Stimulated activated CD4-positive, alpha-beta T cell treated with anti-CD3 and anti-CD28 coated beads, Interleukin-4, amount 100 ng/mL, for 1 hour (primary cell): Measurements from ENCODE around the gene RNU6-1.
A peak's percentile ranks its signal among the peaks of the same experiment; 100 is the strongest.

Experiments used
- DNase-seq: peaks from one replicate; pipeline ENCODE4 v3.0.0-alpha.2; 2020

The RNU6-1 gene

GRCh38 chr15:67832897-67833709 is 6.7 kb downstream of the RNU6-1 start:
- no peak for DNase-seq

GRCh38 chr15:67832031-67832551 is 7.8 kb downstream of the RNU6-1 start:
- DNase-seq: no peak

DNA sequence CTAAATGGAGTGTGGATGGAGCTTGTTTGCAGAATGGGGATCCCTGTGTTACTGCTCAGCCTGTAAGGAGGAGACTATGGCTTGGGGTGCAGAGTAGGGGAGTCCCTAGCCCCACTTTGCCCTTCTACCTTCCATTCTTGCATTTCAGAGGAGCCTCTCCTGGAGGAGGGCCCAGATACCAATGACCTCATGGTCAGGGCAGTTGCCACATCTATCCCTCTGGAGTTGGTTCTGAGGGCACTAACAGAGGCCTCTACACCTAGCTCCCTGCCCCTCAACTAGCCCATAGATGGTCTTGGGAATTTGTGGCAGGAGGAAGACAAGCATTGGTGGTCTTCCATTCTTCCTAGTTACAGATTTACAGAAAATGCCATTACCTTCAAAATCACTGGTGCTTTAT is 8.5 kb downstream of the RNU6-1 start:
- DNase-seq: no peak

DNA sequence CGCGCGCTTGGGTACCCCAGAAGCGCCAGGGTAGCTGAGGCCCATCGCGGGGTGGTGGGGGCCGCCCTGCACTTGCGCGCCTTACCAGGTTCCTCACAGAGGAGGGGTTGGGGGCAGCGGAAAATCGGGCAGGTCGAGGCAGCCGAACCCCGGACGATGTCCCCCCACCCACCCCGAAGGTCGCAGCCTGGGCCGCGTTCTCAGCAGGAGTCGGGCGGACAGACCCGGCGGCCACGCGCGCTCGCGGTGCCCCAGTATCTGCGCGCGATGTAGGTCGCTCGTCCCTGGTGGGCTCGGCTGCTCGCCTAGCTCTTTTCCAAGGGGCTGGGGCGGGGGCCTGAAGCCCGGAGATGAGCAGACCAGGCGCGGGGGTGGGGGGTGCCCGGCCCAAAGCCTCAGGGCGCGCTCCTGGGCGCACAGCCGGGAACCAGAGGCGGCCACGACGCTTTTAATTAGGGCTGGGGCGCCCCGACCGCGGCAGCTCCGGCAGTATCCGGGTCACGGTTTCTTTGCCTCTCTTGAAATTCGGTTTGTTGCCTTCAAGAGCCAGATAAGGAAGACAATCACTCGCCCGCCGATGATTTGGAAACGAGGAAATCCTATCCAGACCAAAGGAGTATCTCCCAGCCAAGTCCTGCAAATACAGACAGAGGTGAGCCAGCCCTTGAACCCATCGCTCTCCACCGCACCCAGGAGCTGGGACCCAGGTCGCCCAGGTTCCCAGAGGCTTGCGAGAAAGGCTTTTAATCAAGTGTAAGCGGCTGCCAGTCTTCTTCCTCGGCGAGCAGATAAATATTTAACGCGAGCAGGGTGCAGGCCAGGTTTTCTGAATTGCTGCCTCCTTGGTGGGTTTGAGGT is 10.0 kb downstream of the RNU6-1 start:
- DNase-seq: no peak

DNA sequence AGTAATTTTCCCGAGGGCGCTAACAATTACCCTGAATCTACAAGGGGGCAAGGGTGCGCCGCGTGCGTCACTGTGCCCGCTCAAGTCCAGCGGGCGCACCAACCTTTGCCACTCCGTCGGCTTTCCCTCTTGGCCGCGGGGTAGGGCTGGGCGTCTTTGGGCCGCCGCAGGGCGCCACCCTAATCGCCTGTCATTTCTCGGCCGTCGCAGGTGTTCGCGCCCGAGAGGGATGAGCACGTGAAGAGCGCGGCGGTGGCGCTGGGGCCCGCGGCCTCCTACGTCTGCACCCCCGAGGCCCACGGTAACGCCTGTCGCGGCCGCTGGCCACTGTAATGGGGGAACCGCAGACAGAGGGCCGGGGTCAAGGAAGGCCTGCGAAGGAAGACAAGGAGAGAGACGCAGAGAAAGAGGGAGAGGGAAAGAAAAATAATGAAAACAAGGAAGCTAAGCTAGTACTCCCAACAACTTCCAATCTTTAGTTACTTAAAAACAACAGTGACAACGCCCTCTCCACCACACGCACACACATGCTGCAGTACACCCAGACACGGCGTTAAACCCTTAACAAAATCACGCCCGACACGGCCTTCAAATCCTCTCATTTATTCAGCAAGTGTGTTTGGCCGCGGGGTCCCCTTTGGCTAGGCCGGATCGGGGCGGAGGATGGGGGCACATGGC is 10.7 kb downstream of the RNU6-1 start:
- no peak for DNase-seq

- DNase-seq: no peak
These were observed 11.4 kb downstream of the RNU6-1 start for GRCh38 chr15:67828278-67828968.

GRCh38 chr15:67827562-67828277 is 12.1 kb downstream of the RNU6-1 start:
- DNase-seq: no peak

GRCh38 chr15:67826717-67827561 is 12.9 kb downstream of the RNU6-1 start:
- no peak for DNase-seq

DNA sequence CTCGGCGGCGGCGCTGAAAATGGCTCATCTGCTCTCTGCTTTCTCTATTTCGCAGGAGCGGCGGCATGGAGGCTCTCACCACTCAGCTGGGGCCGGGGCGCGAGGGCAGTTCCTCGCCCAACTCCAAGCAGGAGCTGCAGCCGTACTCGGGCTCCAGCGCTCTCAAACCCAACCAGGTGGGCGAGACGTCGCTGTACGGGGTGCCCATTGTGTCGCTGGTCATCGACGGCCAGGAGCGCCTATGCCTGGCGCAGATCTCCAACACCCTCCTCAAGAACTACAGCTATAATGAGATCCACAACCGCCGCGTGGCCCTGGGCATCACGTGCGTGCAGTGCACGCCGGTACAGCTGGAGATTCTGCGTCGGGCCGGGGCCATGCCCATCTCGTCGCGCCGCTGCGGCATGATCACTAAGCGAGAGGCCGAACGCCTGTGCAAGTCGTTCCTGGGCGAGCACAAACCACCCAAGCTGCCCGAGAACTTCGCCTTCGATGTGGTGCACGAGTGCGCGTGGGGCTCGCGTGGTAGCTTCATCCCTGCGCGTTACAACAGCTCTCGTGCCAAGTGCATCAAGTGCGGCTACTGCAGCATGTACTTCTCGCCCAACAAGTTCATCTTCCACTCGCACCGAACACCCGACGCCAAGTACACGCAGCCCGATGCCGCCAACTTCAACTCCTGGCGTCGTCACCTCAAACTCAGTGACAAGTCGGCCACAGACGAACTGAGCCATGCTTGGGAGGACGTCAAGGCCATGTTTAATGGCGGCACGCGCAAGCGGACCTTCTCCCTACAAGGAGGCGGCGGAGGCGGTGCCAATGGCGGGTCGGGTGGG is 13.7 kb downstream of the RNU6-1 start:
- DNase-seq: peak; percentile 17

DNA sequence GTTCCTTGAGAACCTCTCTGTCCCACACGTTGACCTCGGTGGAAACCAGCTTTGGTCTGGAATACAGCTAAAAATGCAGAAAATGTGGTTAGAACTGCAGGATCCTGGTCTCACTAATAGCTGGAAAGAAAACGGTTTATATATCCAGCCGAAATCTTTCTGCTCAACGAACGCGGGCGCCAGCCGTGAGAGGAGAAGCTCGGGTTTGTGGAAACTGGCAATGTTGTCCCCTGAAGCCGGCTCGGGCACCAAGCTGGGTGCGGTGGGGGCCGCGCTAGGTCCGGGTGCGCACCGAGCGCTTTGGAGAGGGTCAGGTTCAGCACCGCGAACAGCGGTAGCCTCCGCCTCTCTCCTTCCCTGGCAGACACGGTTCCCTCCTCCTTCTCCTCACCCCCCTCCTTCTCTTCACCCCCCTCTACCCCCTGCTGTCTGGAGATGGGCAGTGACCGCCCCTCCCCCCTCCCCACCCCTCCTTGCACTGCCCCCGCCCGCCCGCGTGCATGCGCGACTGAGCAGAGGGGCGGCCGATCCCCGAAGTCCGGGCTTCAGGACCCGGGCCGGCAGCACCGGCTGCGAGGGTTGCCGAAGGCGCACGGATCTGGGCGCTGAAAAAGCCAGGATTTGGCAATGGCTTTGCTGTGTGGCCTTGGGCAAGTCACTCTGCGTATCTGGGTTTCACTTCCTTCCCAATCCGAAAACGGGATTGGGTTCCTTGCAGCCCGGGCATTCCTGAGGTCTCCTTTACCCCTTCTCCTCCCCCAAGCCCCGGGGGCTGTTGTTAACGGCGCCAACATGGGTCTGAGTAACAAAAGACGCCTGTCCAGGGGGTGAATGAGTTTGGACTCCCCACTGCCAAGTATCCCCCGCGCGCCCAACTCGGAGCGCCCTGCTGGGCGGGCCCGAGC is 14.6 kb downstream of the RNU6-1 start, which contains the start of gene SKOR1:
Gene SKOR1 (plus strand): TSS at position 534 of the 905 bp plus-strand sequence. CDS start 94 bp downstream, at position 628.
- DNase-seq: peak; percentile 22

GRCh38 chr15:67824197-67824968 is 15.5 kb downstream of the RNU6-1 start:
- DNase-seq: no peak

DNA sequence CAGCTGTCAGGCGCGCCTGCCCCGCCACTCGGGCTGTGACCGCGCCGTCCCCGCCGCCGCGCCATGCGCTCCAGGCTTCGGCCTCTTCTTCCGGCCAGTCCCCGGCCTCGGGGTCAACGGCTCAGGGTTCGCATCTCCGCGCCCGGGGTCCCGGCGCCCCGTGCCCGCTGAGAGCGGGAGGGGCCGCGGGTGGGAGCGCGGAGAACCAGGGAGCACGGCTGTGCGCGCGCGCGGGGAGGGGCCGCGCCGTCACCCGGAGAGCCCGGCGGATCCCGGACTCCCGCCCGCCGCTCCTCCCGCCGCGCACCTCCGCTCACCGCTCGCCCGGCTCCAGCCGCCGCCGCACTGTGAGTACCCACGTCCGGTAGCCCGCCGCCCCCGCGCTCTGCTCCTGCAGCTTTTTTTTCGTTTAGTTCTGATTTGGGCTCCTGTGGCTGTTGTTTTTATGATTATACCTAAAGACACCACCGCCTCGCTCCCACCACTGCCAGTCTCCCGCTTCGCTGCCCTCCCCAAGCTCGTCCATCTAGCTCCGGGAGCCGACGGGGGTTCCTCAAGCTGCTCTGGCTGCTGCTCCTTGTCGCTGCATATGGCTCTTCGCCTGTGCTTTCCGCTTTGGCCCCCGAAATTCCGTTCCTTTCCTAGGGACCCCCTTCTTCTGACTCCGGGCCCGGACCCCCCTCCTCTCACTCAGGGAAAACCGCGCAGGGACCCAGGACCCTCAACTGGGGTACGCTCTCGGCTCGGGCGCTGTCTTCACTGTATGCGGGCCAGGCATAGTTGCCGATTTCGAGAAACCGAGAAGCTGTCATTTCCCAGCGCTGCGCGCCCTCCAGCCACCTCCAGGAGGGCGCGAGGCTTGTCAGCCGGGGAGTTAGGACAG is 16.3 kb downstream of the RNU6-1 start:
- DNase-seq: no peak

GRCh38 chr15:67822537-67823313 is 17.1 kb downstream of the RNU6-1 start:
- DNase-seq: no peak

DNA sequence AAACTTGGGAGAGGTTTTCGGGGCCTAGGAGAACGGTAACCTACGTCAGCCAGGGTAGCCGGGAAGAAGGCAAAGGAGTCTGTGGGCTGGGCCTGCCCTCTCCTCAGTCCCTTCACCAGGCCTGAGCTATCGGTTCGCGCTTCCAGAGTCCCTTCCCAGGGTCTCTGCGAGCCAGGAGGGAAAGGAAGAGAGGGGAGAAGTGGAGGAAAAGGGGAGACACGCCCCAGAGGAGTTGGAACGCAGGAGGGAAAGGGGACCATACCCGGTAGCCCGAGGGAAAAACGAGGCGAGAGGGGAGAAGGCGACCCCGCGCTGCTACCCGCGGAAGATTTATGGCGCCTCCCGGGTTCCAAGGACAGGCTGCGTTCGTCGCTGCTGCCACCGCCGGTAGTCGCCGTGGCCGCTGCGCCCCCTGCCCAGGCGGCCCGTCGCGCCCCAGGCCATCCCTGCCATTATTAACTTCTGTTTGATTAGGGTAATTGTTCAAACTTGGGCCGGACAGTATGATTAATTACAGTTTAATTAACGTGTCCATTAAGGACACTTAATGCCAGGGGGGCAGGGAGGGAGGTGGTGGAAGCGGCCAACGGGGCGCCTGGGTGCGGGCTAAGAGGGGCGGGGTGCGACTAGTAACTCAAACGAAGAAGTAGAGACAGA is 17.9 kb downstream of the RNU6-1 start:
- DNase-seq: no peak
